K562 (cell line): ENCODE results near the gene PLSCR5. TPM values are rescaled to one million over a fixed set of nuclear protein-coding genes. Genes with fewer than 3 reads are reported as not detected.

Experiments
- ATAC-seq: fragments of 200-7000 bp; cut with Tn5 transposase; 3 replicates; pipeline ENCODE4 v1.9.1; 2020; ENCODE audit warnings: moderate library complexity
- BruUV-seq: library from RNA; stranded (reverse); fragments of 400-500 nt; replicated peaks from 2 replicates; lab custom pipeline; 2021; lab: Mats Ljungman, UMichigan
- CTCF ChIA-PET: fragments of 300-600 bp; formaldehyde crosslinking; extraction: SDS; loops from one replicate; lab custom pipeline; 2021; ENCODE audit warnings: low intra/inter-chr PET ratio; lab: Yijun Ruan, JAX
- POLR2A ChIA-PET: fragments of 300-600, 350-650 bp; sonication (Branson Sonifier 250); formaldehyde crosslinking; extraction: SDS; loops from one replicate; lab custom pipeline; 2021; ENCODE audit warnings: antibody characterized with exemption, inconsistent platforms; lab: Yijun Ruan, JAX
- DNase-seq, 4 experiments: peaks; one replicate each; pipeline versions ENCODE4 v3.0.0 to v3.0.0-alpha.2; 2011 to 2018; ENCODE audit warnings: low spot score in 3 of 4, mixed read lengths in 3 of 4; ENCODE audit errors: extremely low read depth in 1 of 4
- FAIRE-seq: peaks from 2 replicates; lab custom pipeline; 2011; peaks lifted over from hg19 to GRCh38; lab: Jason Lieb, UNC
- H2AFZ ChIP-seq: 2 replicates; pipeline ENCODE4 v1.6.0; 2011; ENCODE audit warnings: low read depth, low read length, control low read depth, inconsistent platforms
- H3K27ac ChIP-seq: fragments of 200-600 bp; 3 replicates; pipeline ENCODE4 v1.8.0; 2011; ENCODE audit warnings: low read depth, mild to moderate bottlenecking, control low read depth, inconsistent platforms, low read length, moderate library complexity, mixed read lengths; ENCODE audit errors: extremely low read depth
- H3K27me3 ChIP-seq, 2 experiments: fragments of 300-600 bp in 1 of 2; 2 replicates in 1 of 2; 3 replicates in 1 of 2; pipeline versions ENCODE4 v1.6.0 to v1.8.0; 2011; ENCODE audit warnings: inconsistent platforms in 2 of 2, low read length in 2 of 2, mild to moderate bottlenecking in 1 of 2, mixed read lengths in 1 of 2, moderate library complexity in 1 of 2; ENCODE audit not compliant: control insufficient read depth in 2 of 2, insufficient read depth in 2 of 2
- H3K36me3 ChIP-seq: fragments of 300-600 bp; 3 replicates; pipeline ENCODE4 v1.8.0; 2011; ENCODE audit warnings: mild to moderate bottlenecking, low read length, inconsistent platforms; ENCODE audit not compliant: control insufficient read depth, insufficient read depth
- H3K4me1 ChIP-seq, 2 experiments: fragments of 200-600 bp in 1 of 2; replicated peaks in 1 of 2; 2 replicates in 1 of 2; 3 replicates in 1 of 2; pipeline versions ENCODE4 v1.5.1 to v1.8.0; 2011; ENCODE audit warnings: inconsistent platforms in 2 of 2, low read length in 2 of 2, mild to moderate bottlenecking in 1 of 2, mixed read lengths in 1 of 2, moderate library complexity in 1 of 2; ENCODE audit not compliant: control insufficient read depth in 2 of 2, insufficient read depth in 2 of 2
- H3K4me2 ChIP-seq: 2 replicates; pipeline ENCODE4 v1.6.1; 2011; ENCODE audit warnings: low read length, control low read depth, inconsistent platforms, mixed read lengths; ENCODE audit not compliant: insufficient read depth
- H3K4me3 ChIP-seq: fragments of 200-600 bp; sonication (generic), shearing (Covaris generic); 2 replicates; pipeline ENCODE4 v1.5.1; 2016; ENCODE audit warnings: control low read depth, inconsistent platforms
- H3K79me2 ChIP-seq: fragments of 200-600 bp; 3 replicates; pipeline ENCODE4 v1.8.0; 2011; ENCODE audit warnings: low read length, inconsistent platforms; ENCODE audit not compliant: control insufficient read depth, insufficient read depth
- H3K9ac ChIP-seq, 2 experiments: 2 replicates each; pipeline versions ENCODE4 v1.6.0 to v1.6.1; 2011; ENCODE audit warnings: low read depth in 2 of 2, low read length in 2 of 2, control low read depth in 1 of 2, inconsistent platforms in 1 of 2, mild to moderate bottlenecking in 1 of 2, mixed read lengths in 1 of 2; ENCODE audit not compliant: insufficient read depth in 1 of 2
- H3K9me1 ChIP-seq: one replicate; pipeline ENCODE4 v1.6.0; 2011; ENCODE audit warnings: inconsistent platforms, mild to moderate bottlenecking, low read length, moderate library complexity; ENCODE audit not compliant: control insufficient read depth, insufficient read depth
- H3K9me3 ChIP-seq: replicated peaks from 2 replicates; pipeline ENCODE4 v1.5.1; 2011; ENCODE audit warnings: low read depth, low read length, inconsistent platforms; ENCODE audit not compliant: control insufficient read depth, insufficient read depth
- H4K20me1 ChIP-seq: replicated peaks from 2 replicates; pipeline ENCODE4 v1.6.1; 2011; ENCODE audit warnings: low read length, inconsistent platforms, mixed read lengths; ENCODE audit not compliant: control insufficient read depth, insufficient read depth
- EWSR1 ChIP-seq: fragments of 450-650 bp; IDR thresholded peaks from 2 replicates; pipeline ENCODE4 v1.6.1; 2018; ENCODE audit warnings: borderline replicate concordance, mild to moderate bottlenecking, low read depth, moderate library complexity; ENCODE audit not compliant: partially characterized antibody
- ILK ChIP-seq: fragments of 450-650 bp; IDR thresholded peaks from 2 replicates; pipeline ENCODE4 v1.6.1; 2016; ENCODE audit warnings: missing genetic modification characterization, low read depth, mild to moderate bottlenecking, missing compliant biosample characterization, moderate library complexity, borderline replicate concordance
- JUN ChIP-seq, 2 experiments: sonication (generic) in 1 of 2; formaldehyde crosslinking in 1 of 2; IDR thresholded peaks; 2 replicates each; pipeline versions ENCODE4 v1.6.1 to v1.8.0; 2012 to 2022; ENCODE audit warnings: borderline replicate concordance in 2 of 2, mild to moderate bottlenecking in 2 of 2, improper control_type of control experiment in 1 of 2, low read depth in 1 of 2, low read length in 1 of 2, missing genetic modification reagents in 1 of 2
- MEF2A ChIP-seq: IDR thresholded peaks from 2 replicates; pipeline ENCODE4 v1.6.1; 2011; ENCODE audit warnings: low read depth, mild to moderate bottlenecking, low read length, moderate library complexity; ENCODE audit not compliant: control insufficient read depth
- RCOR1 ChIP-seq, 2 experiments: IDR thresholded peaks; 2 replicates each; pipeline ENCODE4 v1.6.1; 2012; ENCODE audit warnings: low read depth in 2 of 2, low read length in 2 of 2, borderline replicate concordance in 1 of 2, improper control_type of control experiment in 1 of 2
- TRIM24 ChIP-seq, 2 experiments: fragments of 450-650 bp; IDR thresholded peaks; 2 replicates each; pipeline ENCODE4 v1.6.1; 2016
- ZC3H11A ChIP-seq: IDR thresholded peaks from 2 replicates; pipeline ENCODE4 v1.6.1; 2012; ENCODE audit warnings: low read depth, low read length, improper control_type of control experiment
- ZKSCAN8 ChIP-seq: fragments of 200-800 bp; sonication (Bioruptor generic); IDR thresholded peaks from 2 replicates; pipeline ENCODE4 v1.6.1; 2016; ENCODE audit warnings: missing genetic modification characterization, missing compliant biosample characterization
- ZNF583 ChIP-seq: fragments of 250-450 bp; sonication (Bioruptor Pico); IDR thresholded peaks from 2 replicates; pipeline ENCODE4 v1.4.0; 2020
- WGBS: fragments of 100-300 bp; shearing (Covaris generic); methylation state at CpG from one replicate; pipeline ENCODE4 v1.1.6; 2016; ENCODE audit warnings: low coverage, mixed read lengths; ENCODE audit not compliant: insufficient coverage; ENCODE audit errors: missing lambda C conversion rate; 5-methylcytosine and 5-hydroxymethylcytosine counted together
- in situ Hi-C: fragments of 300-500 bp; cut with MboI; formaldehyde crosslinking; loops from 4 replicates; pipeline ENCODE4 v1.15.0; 2018; ENCODE audit warnings: inconsistent platforms, mixed read lengths
- intact Hi-C: fragments of 100-400 bp; cut with micrococcal nuclease; formaldehyde crosslinking; loops from 2 replicates; pipeline ENCODE4 v1.14.2; 2022
- polyA plus RNA-seq, 8 experiments: library from polyadenylated mRNA; depleted of rRNA in 4 of 8; stranded (reverse) in 5 of 8; unstranded in 3 of 8; fragments of >200 nt; fragmentation: Nextera tagmentation in 2 of 8; fragmentation: Illumina TruSeq in 1 of 8; extraction: Ambion mirVana in 2 of 8; extraction: Trizol in 1 of 8; gene quantifications; 2 replicates each; pipeline versions ENCODE4 v1.2.1 to v1.2.3, GENCODE V29; 2011 to 2014; ENCODE audit warnings: inconsistent platforms in 1 of 8, missing spikeins in 1 of 8
- total RNA-seq, 7 experiments: library from RNA; depleted of rRNA in 6 of 7; stranded (reverse); fragments of >200 nt in 6 of 7; fragmentation: Illumina TruSeq in 2 of 7; extraction: Trizol in 2 of 7; gene quantifications; 2 replicates each; pipeline versions ENCODE4 v1.2.1 to v1.2.3, GENCODE V29; 2011 to 2021; ENCODE audit warnings: low replicate concordance in 1 of 7
- TF ChIP-seq, protein P1 (sequence below): fragments of 250-450 bp; sonication (Bioruptor Pico); IDR thresholded peaks from 2 replicates; pipeline ENCODE4 v1.5.0; 2021; ENCODE audit warnings: mild to moderate bottlenecking, borderline replicate concordance
- TF ChIP-seq, protein P2 (sequence below): sonication (generic); formaldehyde crosslinking; IDR thresholded peaks from 2 replicates; pipeline ENCODE4 v1.8.1; 2023; ENCODE audit warnings: mild to moderate bottlenecking, missing genetic modification reagents

PLSCR5 gene
- total and polyA plus RNA-seq, 9 of the 15 experiments (the other 6 are each of a cell fraction or from before 2014, with no cell fraction given) = not detected

DNA sequence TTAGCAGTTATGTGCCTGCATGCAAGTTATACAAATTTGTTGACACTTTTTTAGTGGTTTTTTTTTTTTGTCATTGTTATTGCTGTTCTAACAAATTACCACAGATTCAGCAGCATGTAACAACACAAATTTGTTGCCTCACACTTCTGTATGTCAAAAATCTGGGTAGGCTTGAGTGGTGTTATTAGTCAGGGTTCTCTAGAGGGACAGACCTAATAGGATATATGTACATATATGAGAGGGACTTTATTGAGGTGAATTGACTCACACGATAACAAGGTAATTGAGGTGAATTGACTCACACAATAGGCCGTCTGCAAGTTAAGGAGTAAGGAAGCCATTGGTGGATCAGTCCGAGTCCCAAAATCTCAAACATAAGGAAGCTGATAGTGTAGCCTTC lies 45.8 kb downstream of the PLSCR5 start:
- no peak for DNase-seq
- Histone ChIP-seq H3K4me2 (no peak overlapping the region), H3K9me1 (no peaks in the 10 kb centered on the region)
- no TSS peak for BruUV-seq
- TF ChIP-seq, protein P1, sequence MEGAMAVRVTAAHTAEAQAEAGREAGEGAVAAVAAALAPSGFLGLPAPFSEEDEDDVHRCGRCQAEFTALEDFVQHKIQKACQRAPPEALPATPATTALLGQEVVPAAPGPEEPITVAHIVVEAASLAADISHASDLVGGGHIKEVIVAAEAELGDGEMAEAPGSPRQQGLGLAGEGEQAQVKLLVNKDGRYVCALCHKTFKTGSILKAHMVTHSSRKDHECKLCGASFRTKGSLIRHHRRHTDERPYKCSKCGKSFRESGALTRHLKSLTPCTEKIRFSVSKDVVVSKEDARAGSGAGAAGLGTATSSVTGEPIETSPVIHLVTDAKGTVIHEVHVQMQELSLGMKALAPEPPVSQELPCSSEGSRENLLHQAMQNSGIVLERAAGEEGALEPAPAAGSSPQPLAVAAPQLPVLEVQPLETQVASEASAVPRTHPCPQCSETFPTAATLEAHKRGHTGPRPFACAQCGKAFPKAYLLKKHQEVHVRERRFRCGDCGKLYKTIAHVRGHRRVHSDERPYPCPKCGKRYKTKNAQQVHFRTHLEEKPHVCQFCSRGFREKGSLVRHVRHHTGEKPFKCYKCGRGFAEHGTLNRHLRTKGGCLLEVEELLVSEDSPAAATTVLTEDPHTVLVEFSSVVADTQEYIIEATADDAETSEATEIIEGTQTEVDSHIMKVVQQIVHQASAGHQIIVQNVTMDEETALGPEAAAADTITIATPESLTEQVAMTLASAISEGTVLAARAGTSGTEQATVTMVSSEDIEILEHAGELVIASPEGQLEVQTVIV = no peak
- TF ChIP-seq, all 486 proteins: peak for 0
- Histone ChIP-seq H3K27me3 (no peaks in the 10 kb centered on the region), H4K20me1 (no peaks in the 10 kb centered on the region), H3K27ac (no peak overlapping the region), H3K36me3 (no peaks in the 10 kb centered on the region), H3K9ac (no peak overlapping the region), H2AFZ (no peak overlapping the region), H3K4me1 (peaks cover 0 to under 1% of the 10 kb centered on the region in 2 experiments; a peak in 3 of 5 replicates), H3K79me2 (no peaks in the 10 kb centered on the region), H3K9me3 (no peaks in the 10 kb centered on the region), H3K4me3 (no peak overlapping the region)
- intact Hi-C loops (no loop called here), in situ Hi-C loops (no loop called here)
- ChIA-PET POLR2A (interaction anchor here (1.1 kb wide), 1 partner anchor 16 kb away, joined by 3 read pairs; no protein-coding TSS in a partner anchor), CTCF (no interaction called here)
- no peak for FAIRE-seq
- 9% methylated on average over 3 of the region's 3 CpGs for WGBS
- ATAC-seq = no peak

DNA sequence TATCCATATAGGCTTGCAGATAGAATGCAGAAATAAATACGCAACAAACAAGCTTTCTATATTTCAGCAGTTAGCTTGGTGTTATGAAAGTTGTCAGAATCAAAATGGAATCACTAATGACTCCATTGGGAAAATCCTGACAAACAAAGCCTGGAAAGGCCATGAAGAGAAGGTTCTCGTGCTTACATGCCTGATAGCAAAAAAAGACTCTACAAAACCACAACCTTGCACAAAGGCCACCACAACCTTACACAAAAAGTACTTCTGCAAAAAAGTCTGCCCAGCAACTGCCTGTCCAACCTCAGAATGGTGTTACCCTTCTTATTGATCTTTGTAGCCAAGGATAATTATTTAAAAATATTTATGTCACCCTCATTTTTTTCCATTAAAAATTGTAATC lies 46.4 kb downstream of the PLSCR5 start:
- Histone ChIP-seq H3K4me1 (peaks cover 0 to 6% of the 10 kb centered on the region in 2 experiments; a peak in 3 of 5 replicates), H3K9ac (no peak overlapping the region), H3K27me3 (no peaks in the 10 kb centered on the region), H3K4me2 (no peak overlapping the region), H3K4me3 (no peak overlapping the region), H3K9me1 (no peaks in the 10 kb centered on the region), H2AFZ (no peak overlapping the region), H3K36me3 (no peaks in the 10 kb centered on the region), H3K9me3 (no peaks in the 10 kb centered on the region), H4K20me1 (no peaks in the 10 kb centered on the region), H3K79me2 (no peaks in the 10 kb centered on the region), H3K27ac (no peak overlapping the region)
- WGBS = 8% methylated on average over 2 of the region's 2 CpGs
- BruUV-seq = no TSS peak
- in situ Hi-C loops = no loop called here
- ChIA-PET POLR2A (no interaction called here), CTCF (no interaction called here)
- no peak for FAIRE-seq
- no peak for ATAC-seq
- no peak for DNase-seq
- intact Hi-C loops = no loop called here
- TF ChIP-seq, protein P2, sequence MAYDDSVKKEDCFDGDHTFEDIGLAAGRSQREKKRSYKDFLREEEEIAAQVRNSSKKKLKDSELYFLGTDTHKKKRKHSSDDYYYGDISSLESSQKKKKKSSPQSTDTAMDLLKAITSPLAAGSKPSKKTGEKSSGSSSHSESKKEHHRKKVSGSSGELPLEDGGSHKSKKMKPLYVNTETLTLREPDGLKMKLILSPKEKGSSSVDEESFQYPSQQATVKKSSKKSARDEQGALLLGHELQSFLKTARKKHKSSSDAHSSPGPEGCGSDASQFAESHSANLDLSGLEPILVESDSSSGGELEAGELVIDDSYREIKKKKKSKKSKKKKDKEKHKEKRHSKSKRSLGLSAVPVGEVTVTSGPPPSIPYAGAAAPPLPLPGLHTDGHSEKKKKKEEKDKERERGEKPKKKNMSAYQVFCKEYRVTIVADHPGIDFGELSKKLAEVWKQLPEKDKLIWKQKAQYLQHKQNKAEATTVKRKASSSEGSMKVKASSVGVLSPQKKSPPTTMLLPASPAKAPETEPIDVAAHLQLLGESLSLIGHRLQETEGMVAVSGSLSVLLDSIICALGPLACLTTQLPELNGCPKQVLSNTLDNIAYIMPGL (CRISPR knock-in tag) = no peak
- no peak for TF ChIP-seq ZNF583 (CRISPR knock-in tag)
- TF ChIP-seq MEF2A = no peak
- no peak for TF ChIP-seq ZC3H11A
- no peak for TF ChIP-seq JUN (IDR thresholded peaks at IDR 0.05; ENCODE audit: borderline replicate concordance, low read depth, low read length)
- no peak for TF ChIP-seq JUN (CRISPR knock-in tag; IDR thresholded peaks at IDR 0.05; ENCODE audit: borderline replicate concordance)
- no peak for TF ChIP-seq ILK (tag)
- no peak for TF ChIP-seq TRIM24 (IDR thresholded peaks at IDR 0.05)
- no peak for TF ChIP-seq ZKSCAN8 (CRISPR knock-in tag)
- no peak for TF ChIP-seq EWSR1
- TF ChIP-seq RCOR1 (IDR thresholded peaks at IDR 0.05; ENCODE audit: borderline replicate concordance in 1 of 2, low read depth in 2 of 2, low read length in 2 of 2) = no peak
